ENCODE measurements around the gene PTRH1.

DNA sequence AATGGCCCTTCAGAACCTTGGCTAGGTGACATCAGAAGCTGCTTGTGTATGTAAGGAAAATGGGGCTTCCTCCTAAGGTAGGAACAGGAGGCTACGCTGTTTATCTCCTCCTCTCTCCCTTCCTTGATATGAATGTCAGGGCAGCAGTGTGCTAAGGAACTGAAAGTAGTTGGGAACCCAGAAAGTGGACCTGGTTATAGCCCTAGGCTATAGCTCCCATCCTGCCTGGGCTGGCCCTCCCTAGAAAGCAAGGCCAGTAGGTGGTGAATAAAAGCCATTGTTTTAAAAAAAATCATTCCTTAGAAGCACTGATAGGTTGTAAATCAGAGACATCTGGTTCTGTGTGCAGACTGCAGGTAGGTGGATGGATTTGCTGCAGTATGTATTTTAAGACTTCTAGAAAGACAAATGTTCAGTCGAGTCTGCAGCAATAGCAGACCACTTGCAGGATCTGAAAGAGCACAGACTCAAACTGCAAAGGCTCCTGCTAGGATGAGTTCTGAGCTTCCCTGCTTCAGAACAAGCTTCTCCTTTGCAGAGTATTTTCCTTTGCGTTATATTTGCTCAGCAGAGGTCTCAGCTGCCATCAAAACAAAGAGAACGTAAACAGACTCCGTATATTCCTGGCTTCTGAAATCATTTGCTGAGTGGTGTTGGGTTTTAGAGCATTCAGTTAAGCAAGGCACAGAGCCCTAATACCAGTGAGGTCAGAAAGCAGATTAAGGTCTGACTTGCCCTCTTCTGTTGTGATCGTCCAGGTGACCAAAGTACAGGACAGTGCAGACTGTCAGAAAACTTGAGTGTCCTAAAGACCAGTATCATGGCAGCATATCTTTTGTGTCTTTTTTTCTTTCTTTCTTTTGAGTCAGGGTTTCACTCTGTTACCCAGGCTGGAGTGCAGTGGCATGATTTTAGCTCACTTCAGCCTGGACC lies 28.7 kb downstream of the PTRH1 start:
- TF ChIP-seq, protein P1, sequence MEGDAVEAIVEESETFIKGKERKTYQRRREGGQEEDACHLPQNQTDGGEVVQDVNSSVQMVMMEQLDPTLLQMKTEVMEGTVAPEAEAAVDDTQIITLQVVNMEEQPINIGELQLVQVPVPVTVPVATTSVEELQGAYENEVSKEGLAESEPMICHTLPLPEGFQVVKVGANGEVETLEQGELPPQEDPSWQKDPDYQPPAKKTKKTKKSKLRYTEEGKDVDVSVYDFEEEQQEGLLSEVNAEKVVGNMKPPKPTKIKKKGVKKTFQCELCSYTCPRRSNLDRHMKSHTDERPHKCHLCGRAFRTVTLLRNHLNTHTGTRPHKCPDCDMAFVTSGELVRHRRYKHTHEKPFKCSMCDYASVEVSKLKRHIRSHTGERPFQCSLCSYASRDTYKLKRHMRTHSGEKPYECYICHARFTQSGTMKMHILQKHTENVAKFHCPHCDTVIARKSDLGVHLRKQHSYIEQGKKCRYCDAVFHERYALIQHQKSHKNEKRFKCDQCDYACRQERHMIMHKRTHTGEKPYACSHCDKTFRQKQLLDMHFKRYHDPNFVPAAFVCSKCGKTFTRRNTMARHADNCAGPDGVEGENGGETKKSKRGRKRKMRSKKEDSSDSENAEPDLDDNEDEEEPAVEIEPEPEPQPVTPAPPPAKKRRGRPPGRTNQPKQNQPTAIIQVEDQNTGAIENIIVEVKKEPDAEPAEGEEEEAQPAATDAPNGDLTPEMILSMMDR (IDR thresholded peaks at IDR 0.05): no peak
- no peak for TF ChIP-seq ZFX (IDR thresholded peaks at IDR 0.05; ENCODE audit: borderline replicate concordance)
